NCI-H345 (cell line): ENCODE data around the gene MAZ.
"Not testable (repeated sequence)": the region's sequence is repeated elsewhere in the genome, so short reads cannot be mapped to it uniquely, and the experiment has no call there.

ENCODE experiments used
- DNase-seq: peaks from one replicate; lab custom pipeline; 2025; lab: John Stamatoyannopoulos, UW

The MAZ gene

DNA sequence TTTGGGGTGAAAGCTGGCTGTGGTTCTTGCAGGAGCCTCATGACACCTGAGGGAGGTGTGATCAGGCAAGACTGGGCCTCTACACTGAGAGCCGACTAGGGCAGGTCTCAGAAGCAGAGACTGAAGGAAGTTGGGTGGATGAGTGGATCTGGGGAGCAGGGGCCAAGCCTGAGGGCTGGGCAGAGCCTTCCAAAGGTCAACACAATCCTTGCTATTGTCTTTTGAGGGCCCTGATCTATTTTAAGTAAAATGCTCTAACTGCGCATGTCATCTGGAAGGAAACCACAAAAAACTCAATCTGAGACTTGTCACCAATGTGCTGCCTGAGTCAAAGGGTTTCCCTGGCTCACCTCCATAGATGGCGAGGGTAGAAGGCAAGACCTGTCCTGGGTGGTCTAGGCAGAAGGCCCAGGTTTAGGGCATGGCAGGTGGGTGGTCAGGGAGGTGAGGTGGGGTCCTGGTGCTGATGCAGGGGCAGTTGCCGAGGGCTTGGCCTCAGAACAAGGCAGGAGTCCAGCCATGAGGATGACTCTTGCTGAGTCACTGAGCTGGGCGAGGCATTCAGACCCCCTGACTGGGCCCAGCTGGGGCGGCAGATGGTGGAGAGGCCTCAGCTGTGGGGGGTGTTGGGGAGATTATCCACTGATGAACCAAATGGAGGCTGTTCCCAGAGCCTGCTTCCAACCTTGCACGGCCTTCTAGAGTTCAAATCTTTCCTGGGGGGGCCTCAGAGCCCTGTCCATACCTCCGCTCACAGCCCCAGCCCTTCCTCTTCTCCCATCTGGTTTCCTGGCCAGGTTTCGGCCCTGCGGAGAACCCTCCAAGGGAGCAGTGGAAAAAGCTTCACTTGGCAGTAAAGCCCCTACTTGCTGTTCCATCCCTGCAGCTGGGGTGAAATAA lies 19.1 kb downstream of the MAZ start:
- DNase-seq = no peak

GRCh38 chr16:29826342-29826695 lies 20.0 kb downstream of the MAZ start:
- DNase-seq = no peak

- DNase-seq = no peak
Measured at GRCh38 chr16:29830774-29831173, 24.4 kb downstream of the MAZ start.

DNA sequence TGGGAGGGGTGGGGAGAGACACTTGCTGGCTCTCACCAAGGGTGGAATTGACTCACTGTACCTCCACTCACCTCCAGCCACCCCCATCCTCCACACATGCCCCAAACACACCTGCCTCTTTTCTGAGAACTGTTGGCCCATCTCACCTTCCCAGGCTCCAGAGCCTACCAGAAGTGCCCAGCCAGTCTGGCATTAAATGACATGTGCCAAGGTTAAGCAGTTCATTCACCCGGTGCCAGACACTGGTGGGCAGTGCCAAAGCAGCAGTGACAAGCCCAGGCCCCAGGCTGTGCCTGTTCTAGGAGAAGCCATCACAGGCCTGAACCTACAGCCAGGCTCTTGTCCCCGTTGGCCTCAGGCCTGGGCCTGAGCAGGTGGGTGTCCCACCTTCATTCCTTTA lies 25.2 kb downstream of the MAZ start:
- DNase-seq = no peak

DNA sequence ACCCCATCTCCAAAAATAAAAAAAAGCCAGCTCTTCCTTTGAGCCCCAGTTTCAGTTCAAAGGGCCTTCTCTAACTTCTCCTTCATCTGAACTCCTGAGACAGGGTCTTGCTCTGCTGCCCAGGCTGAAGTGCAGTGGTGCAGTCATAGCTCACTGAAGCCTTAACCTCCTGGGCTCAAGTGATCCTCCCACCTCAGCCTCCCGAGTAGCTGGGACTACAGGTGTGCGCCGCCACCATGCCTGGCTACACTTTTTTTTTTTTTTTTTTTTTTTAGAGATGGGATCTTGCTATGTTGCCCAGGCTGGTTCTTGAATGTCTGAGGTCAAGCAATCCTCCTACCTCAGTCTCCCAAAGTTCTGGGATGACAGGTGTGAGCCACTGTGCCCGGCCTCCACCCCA lies 26.9 kb downstream of the MAZ start:
- DNase-seq = not testable (repeated sequence)

- DNase-seq = no peak
Measured at GRCh38 chr16:29834079-29834478, 27.8 kb downstream of the MAZ start.

DNA sequence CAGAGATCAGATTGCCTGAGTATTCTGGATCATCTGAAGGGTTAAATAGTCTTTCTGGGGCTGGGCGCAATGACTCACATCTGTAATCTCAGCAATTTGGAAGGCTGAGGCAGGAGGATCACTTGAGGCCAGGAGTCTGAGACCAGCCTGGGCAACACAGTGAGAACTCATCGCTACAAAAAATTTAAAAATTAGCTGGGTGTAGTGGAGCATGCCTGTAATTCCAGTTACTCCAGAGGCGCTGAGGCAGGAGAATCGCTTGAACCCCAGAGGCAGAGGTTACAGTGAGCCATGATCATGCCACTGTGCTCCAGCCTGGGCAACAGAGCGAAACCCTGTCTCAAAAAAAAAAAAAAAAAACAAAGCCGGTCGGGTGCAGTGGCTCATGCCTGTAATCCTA lies 29.6 kb downstream of the MAZ start:
- DNase-seq = no peak

DNA sequence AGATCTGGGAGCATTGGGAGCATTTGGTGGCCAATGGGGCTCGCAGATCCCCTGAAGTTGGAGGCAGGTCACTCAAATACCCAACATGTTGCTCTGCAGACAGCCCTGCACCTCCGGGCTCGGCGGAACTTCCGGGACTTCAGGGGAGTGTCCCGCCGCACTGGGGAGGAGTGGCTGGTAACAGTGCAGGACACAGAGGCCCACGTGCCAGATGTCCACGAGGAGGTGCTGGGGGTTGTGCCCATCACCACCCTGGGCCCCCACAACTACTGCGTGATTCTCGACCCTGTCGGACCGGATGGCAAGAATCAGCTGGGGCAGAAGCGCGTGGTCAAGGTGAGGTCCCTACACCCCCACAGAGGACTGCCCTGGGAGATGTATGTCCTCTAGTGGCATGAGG lies 30.3 kb downstream of the MAZ start:
- no peak for DNase-seq

GRCh38 chr16:29837841-29838240 lies 31.5 kb downstream of the MAZ start:
- DNase-seq = no peak

- no peak for DNase-seq
Measured at GRCh38 chr16:29839822-29840221, 33.5 kb downstream of the MAZ start.

- DNase-seq = no peak
Measured at GRCh38 chr16:29840240-29840639, 33.9 kb downstream of the MAZ start.

GRCh38 chr16:29841631-29842030 lies 35.3 kb downstream of the MAZ start:
- no peak for DNase-seq

DNA sequence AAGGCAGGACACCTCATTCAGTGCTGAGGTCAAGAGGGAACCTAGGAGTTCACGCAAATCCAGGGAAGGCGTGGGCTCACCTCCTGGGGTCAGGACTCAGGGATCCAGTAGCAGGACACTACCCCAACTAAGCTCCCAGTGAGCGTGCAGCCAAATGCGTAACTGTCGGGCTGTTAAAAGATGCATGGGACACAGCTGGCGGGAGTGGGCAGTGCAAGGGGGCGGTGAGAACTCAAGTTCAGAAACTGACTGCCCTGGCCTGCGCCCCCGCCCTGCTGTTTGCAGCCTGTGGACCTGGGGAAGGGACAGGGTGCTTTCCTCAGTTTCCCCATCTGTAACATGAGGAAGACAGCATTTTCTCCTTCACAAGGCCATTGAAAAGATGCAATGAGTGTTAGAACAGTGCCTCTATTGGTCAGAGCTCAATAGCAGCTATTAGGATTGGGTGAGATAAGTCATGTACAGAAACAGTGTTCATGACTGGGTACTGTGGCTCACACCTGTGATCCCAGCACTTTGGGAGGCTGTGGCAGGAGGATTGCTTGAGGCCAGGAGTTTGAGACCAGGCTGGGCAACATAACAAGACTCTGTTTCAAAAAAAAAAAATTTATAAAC lies 36.5 kb downstream of the MAZ start:
- no peak for DNase-seq

DNA sequence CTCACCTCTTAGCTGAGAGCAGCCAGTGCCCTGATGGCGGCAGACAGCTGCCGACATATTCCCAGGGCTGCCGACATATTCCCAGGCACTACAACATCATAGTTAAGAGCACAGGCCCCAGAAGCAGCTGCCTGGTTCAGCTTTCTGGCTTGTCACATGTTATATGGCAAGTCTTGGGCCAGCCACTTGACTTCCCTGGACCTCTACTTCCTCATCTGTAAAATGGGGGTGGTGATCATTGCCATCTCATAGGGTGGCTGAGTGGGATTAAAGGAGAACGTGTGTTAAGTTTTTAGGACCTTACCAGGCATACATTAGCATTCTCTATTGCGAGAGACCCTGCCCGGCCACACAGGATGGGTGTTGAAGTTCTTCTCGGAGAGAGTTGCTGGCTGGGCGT lies 37.6 kb downstream of the MAZ start:
- DNase-seq = no peak

- no peak for DNase-seq
Measured at GRCh38 chr16:29844575-29845331, 38.4 kb downstream of the MAZ start.

- DNase-seq = no peak
Measured at GRCh38 chr16:29845656-29846055, 39.3 kb downstream of the MAZ start.

- DNase-seq = peak; percentile 78
Measured at GRCh38 chr16:29848420-29849297, 42.3 kb downstream of the MAZ start.

DNA sequence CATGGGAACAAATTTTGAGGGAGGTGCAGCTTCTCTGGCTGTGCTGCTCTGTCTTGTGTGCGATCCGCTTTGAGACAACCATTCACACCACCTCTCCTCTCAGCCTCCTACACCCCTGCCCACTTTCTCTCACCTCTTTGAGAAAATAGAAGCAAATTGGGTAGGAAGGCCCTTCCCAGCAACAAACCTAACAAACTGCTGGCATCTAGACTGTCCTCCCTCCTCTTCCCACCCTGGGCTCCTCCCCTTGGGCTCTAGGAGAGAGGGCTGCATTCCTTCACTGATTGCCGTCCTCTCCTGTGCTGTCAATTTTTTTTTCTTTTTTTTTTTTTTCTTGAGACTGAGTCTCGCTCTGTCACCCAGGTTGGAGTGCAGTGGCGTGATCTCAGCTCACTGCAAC lies 43.2 kb downstream of the MAZ start:
- no peak for DNase-seq

DNA sequence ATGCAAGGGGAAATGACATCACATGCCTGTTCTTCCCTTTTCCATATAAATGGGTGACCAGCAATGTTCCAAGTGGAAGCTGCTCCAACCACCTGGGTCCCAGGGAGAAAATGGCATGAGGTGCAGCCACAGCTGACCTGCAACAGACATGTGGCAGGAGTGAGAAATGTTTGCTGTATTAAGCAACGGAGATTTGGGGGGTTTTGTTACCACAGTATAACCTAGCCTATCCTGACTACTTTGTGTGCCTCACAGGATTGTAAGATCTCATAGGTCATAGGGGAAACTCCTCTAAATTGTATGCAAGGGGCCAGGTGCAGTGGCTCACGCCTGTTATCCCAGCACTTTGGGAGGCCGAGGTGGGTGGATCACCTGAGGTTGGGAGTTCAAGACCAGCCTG lies 44.7 kb downstream of the MAZ start:
- DNase-seq = no peak

GRCh38 chr16:29852654-29853053 lies 46.3 kb downstream of the MAZ start:
- DNase-seq = no peak

DNA sequence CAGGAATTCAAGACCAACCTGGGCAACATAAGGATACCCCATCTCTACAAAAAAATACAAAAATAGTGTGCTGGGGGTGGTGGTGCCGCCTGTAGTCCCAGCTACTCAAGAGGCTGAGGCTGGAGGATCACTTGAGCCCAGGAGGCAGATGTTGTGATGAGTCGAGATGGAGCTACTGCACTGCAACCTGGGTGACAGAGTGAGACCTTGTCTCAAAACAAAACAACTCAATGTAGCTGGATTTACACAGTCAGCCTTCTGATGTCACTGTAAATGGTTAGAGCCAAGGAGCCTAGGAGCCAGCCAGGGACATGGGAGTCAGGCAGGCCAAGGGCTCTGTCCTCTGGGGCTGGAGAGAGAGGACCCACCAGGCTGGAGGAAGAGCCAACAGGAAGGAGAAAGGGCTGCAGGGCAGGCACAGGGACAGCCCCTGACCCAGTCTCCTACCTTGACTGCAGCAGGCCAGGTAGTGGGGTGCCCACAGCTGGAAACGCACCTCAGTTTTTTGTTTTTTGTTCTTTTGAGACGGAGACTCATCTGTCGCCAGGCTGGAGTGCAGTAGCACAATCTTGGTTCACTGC lies 48.3 kb downstream of the MAZ start:
- no peak for DNase-seq
